HEK293 (cell line): Measurements from ENCODE around the gene CACNA2D3.
A peak's percentile ranks its signal among the peaks of the same experiment; 100 is the strongest.

ENCODE experiments used
- CTCF ChIA-PET: fragments of 350-600 bp; formaldehyde crosslinking; extraction: SDS; loops from one replicate; lab custom pipeline; 2021; ENCODE audit warnings: antibody characterized with exemption; lab: Yijun Ruan, JAX
- POLR2A ChIA-PET: fragments of 300-600 bp; formaldehyde crosslinking; extraction: SDS; loops from one replicate; lab custom pipeline; 2020; ENCODE audit warnings: antibody characterized with exemption, inconsistent platforms; lab: Yijun Ruan, JAX
- H3K27ac ChIP-seq: fragments of 200-500 bp; sonication (Bioruptor generic); 2 replicates; pipeline ENCODE4 v1.5.1; 2014; ENCODE audit warnings: low read depth, low read length, control low read depth, inconsistent platforms; ENCODE audit errors: extremely low read depth
- H3K36me3 ChIP-seq, 2 experiments: fragments of 200-500 bp in 1 of 2; sonication (Bioruptor generic) in 1 of 2; 1 replicate in 1 of 2; 2 replicates in 1 of 2; pipeline ENCODE4 v1.5.1; 2014 to 2017; ENCODE audit warnings: inconsistent platforms in 2 of 2, low read length in 2 of 2; ENCODE audit not compliant: control insufficient read depth in 2 of 2, insufficient read depth in 1 of 2
- H3K4me1 ChIP-seq: fragments of 200-500 bp; sonication (Bioruptor generic); 2 replicates; pipeline ENCODE4 v1.5.1; 2014; ENCODE audit warnings: mild to moderate bottlenecking, low read length, inconsistent platforms; ENCODE audit not compliant: control insufficient read depth, insufficient read depth
- H3K4me3 ChIP-seq: 2 replicates; pipeline ENCODE4 v1.5.1; 2011; ENCODE audit warnings: low read depth, mild to moderate bottlenecking, control low read depth, low read length, moderate library complexity
- H3K9me3 ChIP-seq: fragments of 200-500 bp; sonication (Bioruptor generic); 2 replicates; pipeline ENCODE4 v1.5.1; 2014; ENCODE audit warnings: low read depth, low read length, inconsistent platforms; ENCODE audit not compliant: control insufficient read depth, insufficient read depth
- AEBP2 ChIP-seq: fragments of 450-650 bp; formaldehyde crosslinking; IDR thresholded peaks from 2 replicates; pipeline ENCODE4 v1.5.1; 2016; ENCODE audit warnings: missing biosample characterization, missing genetic modification characterization, borderline replicate concordance
- FEZF1 ChIP-seq: fragments of 450-650 bp; formaldehyde crosslinking; IDR thresholded peaks from 2 replicates; pipeline ENCODE4 v1.5.1; 2016; ENCODE audit warnings: missing biosample characterization, missing genetic modification characterization
- REST ChIP-seq: fragments of 450-650 bp; formaldehyde crosslinking; IDR thresholded peaks from 2 replicates; pipeline ENCODE4 v1.5.1; 2016; ENCODE audit warnings: missing biosample characterization, missing genetic modification characterization
- ZBTB10 ChIP-seq: fragments of 450-650 bp; formaldehyde crosslinking; IDR thresholded peaks from 2 replicates; pipeline ENCODE4 v1.5.1; 2016; ENCODE audit warnings: missing biosample characterization, missing genetic modification characterization
- ZBTB26 ChIP-seq: fragments of 450-650 bp; formaldehyde crosslinking; optimal IDR thresholded peaks from 2 replicates; pipeline ENCODE3; 2016; ENCODE audit warnings: missing biosample characterization, mild to moderate bottlenecking, missing genetic modification characterization
- ZBTB49 ChIP-seq: fragments of 450-650 bp; formaldehyde crosslinking; IDR thresholded peaks from 2 replicates; pipeline ENCODE4 v1.5.1; 2016; ENCODE audit warnings: missing biosample characterization, missing genetic modification characterization, low read depth
- ZBTB8A ChIP-seq: fragments of 450-650 bp; formaldehyde crosslinking; IDR thresholded peaks from 2 replicates; pipeline ENCODE4 v1.5.1; 2016; ENCODE audit warnings: missing biosample characterization, missing genetic modification characterization
- ZNF114 ChIP-seq: fragments of 450-650 bp; formaldehyde crosslinking; IDR thresholded peaks from 2 replicates; pipeline ENCODE4 v1.5.0; 2017; ENCODE audit warnings: missing biosample characterization, missing genetic modification characterization
- ZNF16 ChIP-seq: fragments of 450-650 bp; formaldehyde crosslinking; IDR thresholded peaks from 2 replicates; pipeline ENCODE4 v1.5.1; 2016; ENCODE audit warnings: low read depth, missing biosample characterization, missing genetic modification characterization
- ZNF174 ChIP-seq: fragments of 450-650 bp; formaldehyde crosslinking; IDR thresholded peaks from 2 replicates; pipeline ENCODE4 v1.5.0; 2017; ENCODE audit warnings: missing biosample characterization, mild to moderate bottlenecking, missing genetic modification characterization
- ZNF19 ChIP-seq: fragments of 450-650 bp; formaldehyde crosslinking; IDR thresholded peaks from 2 replicates; pipeline ENCODE4; 2016; ENCODE audit warnings: missing biosample characterization, missing genetic modification characterization, low read depth
- ZNF202 ChIP-seq: fragments of 450-650 bp; formaldehyde crosslinking; IDR thresholded peaks from 2 replicates; pipeline ENCODE4 v1.5.1; 2016; ENCODE audit warnings: missing biosample characterization, missing genetic modification characterization, borderline replicate concordance
- ZNF423 ChIP-seq: fragments of 450-650 bp; formaldehyde crosslinking; IDR thresholded peaks from 2 replicates; pipeline ENCODE4 v1.5.1; 2016; ENCODE audit warnings: missing biosample characterization, missing genetic modification characterization
- ZNF473 ChIP-seq: fragments of 450-650 bp; formaldehyde crosslinking; IDR thresholded peaks from 2 replicates; pipeline ENCODE4 v1.5.1; 2017; ENCODE audit warnings: missing biosample characterization, missing genetic modification characterization
- ZNF510 ChIP-seq: fragments of 450-650 bp; formaldehyde crosslinking; IDR thresholded peaks from 2 replicates; pipeline ENCODE4 v1.5.1; 2018; ENCODE audit warnings: mild to moderate bottlenecking, missing genetic modification characterization, missing biosample characterization; ENCODE audit not compliant: insufficient replicate concordance
- ZNF530 ChIP-seq: fragments of 450-650 bp; formaldehyde crosslinking; IDR thresholded peaks from 2 replicates; pipeline ENCODE4 v1.5.1; 2016; ENCODE audit warnings: low read depth, missing biosample characterization, missing genetic modification characterization
- ZNF624 ChIP-seq: fragments of 450-650 bp; formaldehyde crosslinking; IDR thresholded peaks from 2 replicates; pipeline ENCODE4 v1.5.1; 2017; ENCODE audit warnings: missing biosample characterization, missing genetic modification characterization

The CACNA2D3 gene

GRCh38 chr3:54177816-54178215 is 55.5 kb downstream of the CACNA2D3 start:
- Histone ChIP-seq H3K27ac (no peak overlapping the region), H3K4me1 (peaks cover 8% of the 10 kb centered on the region), H3K4me3 (no peak overlapping the region), H3K9me3 (no peaks in the 10 kb centered on the region), H3K36me3 (no peaks in the 10 kb centered on the region)
- ChIA-PET POLR2A (no interaction called here), CTCF (no interaction called here)
- TF ChIP-seq ZNF423 (no peak), ZNF174 (tag by site-specific recombination) (no peak), ZNF202 (no peak), REST (tag by site-specific recombination) (peak; percentile 55; the same call in 1 of the 2 replicates)

- H3K4me1 ChIP-seq: peaks cover 8% of the 10 kb centered on the region
- no peak overlapping the region for H3K4me3 ChIP-seq
- H3K9me3 ChIP-seq: no peaks in the 10 kb centered on the region
- H3K27ac ChIP-seq: no peak overlapping the region
- ChIA-PET POLR2A (no interaction called here), CTCF (no interaction called here)
- no peaks in the 10 kb centered on the region for H3K36me3 ChIP-seq
- no peak for TF ChIP-seq ZBTB10 (tag by site-specific recombination)
- no peak for TF ChIP-seq AEBP2 (tag by site-specific recombination)
- TF ChIP-seq ZNF16 (tag by site-specific recombination): no peak
Measured at GRCh38 chr3:54178376-54178775, 56.0 kb downstream of the CACNA2D3 start.

GRCh38 chr3:54180921-54181320 is 58.6 kb downstream of the CACNA2D3 start:
- ChIA-PET CTCF (interaction anchor here (0.7 kb wide), 1 partner anchor 193 kb away, joined by 3 read pairs; no protein-coding TSS in a partner anchor), POLR2A (no interaction called here)
- TF ChIP-seq ZNF624 (tag by site-specific recombination): no peak
- no peak for TF ChIP-seq ZNF530 (tag by site-specific recombination)
- TF ChIP-seq ZNF510: no peak
- no peaks in the 10 kb centered on the region for H3K36me3 ChIP-seq
- no peaks in the 10 kb centered on the region for H3K9me3 ChIP-seq
- no peak overlapping the region for H3K4me3 ChIP-seq
- peaks cover 6% of the 10 kb centered on the region for H3K4me1 ChIP-seq
- no peak overlapping the region for H3K27ac ChIP-seq

GRCh38 chr3:54182242-54182641 is 59.9 kb downstream of the CACNA2D3 start:
- Histone ChIP-seq H3K36me3 (no peaks in the 10 kb centered on the region), H3K4me3 (no peak overlapping the region), H3K27ac (no peak overlapping the region), H3K9me3 (no peaks in the 10 kb centered on the region), H3K4me1 (no peaks in the 10 kb centered on the region)
- POLR2A ChIA-PET: no interaction called here
- CTCF ChIA-PET: no interaction called here
- TF ChIP-seq ZBTB26 (tag by site-specific recombination): no peak
- no peak for TF ChIP-seq ZBTB8A (tag by site-specific recombination)
- no peak for TF ChIP-seq ZNF202
- no peak for TF ChIP-seq ZBTB49 (tag by site-specific recombination)
- no peak for TF ChIP-seq ZNF473 (tag by site-specific recombination)
- TF ChIP-seq ZNF114 (tag by site-specific recombination): no peak
- no peak for TF ChIP-seq FEZF1 (tag by site-specific recombination)
- no peak for TF ChIP-seq ZNF19
